ENCODE data around the gene ZNF280C.

DNA sequence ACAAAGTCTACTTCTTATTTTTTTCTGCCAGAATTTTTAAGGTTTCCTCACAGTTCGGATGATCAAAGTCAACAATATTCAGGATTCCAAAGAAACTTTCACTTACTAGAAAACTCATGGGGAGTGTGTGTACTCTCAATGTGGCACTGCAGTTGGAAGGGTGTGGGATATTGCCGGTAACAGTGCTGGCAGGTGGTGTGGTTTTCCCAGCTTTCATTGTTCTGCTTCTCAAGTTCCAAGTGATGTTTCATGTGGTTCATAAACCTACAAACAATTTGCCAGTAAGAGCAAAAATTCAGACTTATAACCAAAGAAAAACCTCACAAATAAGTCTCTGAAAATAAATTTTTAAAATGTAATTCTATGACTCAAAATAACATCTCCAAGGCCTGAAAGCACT is 39.8 kb downstream of the ZNF280C start:
- TF ChIP-seq POLR2A (IDR thresholded peaks at IDR 0.05): no peak
- TF ChIP-seq, protein P1, sequence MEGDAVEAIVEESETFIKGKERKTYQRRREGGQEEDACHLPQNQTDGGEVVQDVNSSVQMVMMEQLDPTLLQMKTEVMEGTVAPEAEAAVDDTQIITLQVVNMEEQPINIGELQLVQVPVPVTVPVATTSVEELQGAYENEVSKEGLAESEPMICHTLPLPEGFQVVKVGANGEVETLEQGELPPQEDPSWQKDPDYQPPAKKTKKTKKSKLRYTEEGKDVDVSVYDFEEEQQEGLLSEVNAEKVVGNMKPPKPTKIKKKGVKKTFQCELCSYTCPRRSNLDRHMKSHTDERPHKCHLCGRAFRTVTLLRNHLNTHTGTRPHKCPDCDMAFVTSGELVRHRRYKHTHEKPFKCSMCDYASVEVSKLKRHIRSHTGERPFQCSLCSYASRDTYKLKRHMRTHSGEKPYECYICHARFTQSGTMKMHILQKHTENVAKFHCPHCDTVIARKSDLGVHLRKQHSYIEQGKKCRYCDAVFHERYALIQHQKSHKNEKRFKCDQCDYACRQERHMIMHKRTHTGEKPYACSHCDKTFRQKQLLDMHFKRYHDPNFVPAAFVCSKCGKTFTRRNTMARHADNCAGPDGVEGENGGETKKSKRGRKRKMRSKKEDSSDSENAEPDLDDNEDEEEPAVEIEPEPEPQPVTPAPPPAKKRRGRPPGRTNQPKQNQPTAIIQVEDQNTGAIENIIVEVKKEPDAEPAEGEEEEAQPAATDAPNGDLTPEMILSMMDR (IDR thresholded peaks at IDR 0.05): no peak
